ENCODE results near the gene KRT35.

The KRT35 gene

GRCh38 chr17:41486316-41486715 is 5.4 kb upstream of the KRT35 start:
- no peak for DNase-seq

GRCh38 chr17:41484920-41485904 is 4.3 kb upstream of the KRT35 start:
- no peak for DNase-seq

DNA sequence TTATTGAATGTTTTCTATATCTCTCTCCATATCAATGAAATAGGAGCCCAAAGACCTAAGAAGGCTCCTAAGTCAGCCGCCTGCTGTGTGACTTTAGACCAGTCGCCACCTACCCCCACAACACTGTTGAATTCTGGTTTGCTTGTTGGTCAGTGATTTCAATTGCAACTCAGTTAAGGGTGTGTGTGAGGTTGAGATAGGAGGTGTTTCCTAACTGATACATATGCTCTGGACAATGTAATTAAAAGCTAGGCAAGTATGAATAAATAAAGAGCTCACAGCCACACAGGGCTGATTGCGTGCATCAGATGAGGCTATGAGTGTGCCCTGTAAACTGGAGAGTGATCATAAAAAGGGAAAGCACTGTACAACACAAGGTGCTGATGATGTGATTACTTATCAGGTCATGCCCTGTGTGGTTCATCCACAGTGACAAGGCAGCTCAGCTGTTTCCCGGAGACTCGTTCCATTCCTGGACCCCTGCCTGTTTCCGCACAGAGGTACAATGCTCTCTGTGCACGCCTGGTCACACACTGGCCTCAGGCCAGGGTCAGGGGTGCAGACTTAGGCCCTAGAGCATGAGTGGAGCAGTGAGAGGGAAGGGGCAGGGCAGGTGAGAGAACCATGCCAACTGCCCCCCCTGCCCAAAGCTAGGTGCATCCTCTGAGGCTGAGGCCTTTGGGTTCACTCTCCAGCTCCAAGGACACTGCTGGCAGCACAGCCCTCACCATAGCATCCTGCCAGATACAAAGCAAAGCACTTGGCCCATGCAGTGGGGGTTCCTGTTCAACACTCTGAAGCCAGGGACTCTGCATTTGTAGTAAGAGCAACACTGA is 3.3 kb upstream of the KRT35 start:
- DNase-seq, result no peak

DNA sequence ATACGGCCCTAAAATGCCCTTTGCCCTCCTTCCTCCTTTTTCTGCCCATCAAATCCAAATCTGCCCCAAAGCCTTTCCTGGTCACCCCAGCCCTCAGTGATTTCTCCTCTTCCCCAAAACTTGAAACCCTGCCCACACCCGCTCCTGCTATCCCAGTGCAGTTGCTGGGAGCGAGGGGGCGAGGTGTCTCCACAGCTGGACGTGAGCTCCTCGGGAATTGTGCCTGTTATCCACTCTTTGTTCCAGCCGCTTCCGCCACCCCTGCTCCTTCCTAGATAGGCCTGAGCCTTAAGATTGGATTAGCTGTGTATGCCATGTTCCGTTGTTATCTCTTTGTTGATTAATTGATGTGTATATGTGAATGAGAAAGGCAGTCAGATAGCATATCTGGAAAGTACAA is 2.6 kb upstream of the KRT35 start:
- no peak for DNase-seq

GRCh38 chr17:41480581-41480980 is 370 bp downstream of the KRT35 start:
- DNase-seq, result no peak

GRCh38 chr17:41480136-41480535 is 815 bp downstream of the KRT35 start:
- no peak for DNase-seq

GRCh38 chr17:41478237-41478636 is 2.7 kb downstream of the KRT35 start:
- no peak for DNase-seq

GRCh38 chr17:41476866-41477815 is 3.8 kb downstream of the KRT35 start:
- DNase-seq, result no peak

DNA sequence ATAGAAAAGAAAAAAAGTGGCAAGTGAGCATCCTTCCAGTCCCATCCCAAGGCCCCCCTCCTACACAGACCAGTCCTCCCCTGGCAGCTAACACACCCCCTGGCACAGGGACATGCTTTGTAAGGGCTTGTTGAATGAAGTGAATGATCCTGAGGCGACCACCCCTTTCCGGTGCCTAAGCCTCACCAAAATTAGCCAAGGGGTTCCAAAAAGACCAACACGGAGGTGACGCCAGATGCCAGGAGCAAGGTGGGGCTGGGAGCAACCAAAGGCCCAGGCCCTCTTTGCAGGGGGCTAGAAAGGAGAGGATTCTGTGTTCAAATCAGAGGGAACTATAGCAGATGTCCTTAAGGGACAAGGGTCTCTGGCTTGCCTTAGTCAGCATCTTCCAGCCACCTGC is 5.5 kb downstream of the KRT35 start:
- DNase-seq, result no peak

GRCh38 chr17:41474863-41475262 is 6.1 kb downstream of the KRT35 start:
- DNase-seq, result no peak

GRCh38 chr17:41468346-41468745 is 12.6 kb downstream of the KRT35 start:
- DNase-seq, result no peak

GRCh38 chr17:41467561-41467960 is 13.4 kb downstream of the KRT35 start:
- DNase-seq, result no peak

DNA sequence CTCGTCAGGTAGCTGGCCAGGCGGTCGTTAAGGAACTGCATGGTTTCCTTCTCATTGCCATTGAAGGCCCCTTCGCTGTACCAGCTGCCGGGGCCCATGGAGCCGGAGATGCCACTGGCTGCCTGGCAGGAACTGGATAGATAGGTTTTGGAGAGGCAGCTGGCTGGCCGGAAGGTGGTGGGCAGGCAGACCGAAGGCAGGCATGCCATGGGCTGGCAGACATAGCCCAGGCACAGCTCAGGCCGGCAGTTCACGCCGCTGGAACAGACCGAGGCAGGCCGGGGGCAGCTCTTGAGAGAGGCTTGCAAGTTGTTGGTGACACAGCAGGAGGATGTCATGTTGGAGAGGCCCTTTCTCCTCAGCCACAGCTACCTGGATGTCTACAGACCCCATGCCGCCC is 14.0 kb downstream of the KRT35 start, which contains the start of gene KRT32:
TSS of gene KRT32 (minus strand) at position 399 of the 400 bp plus-strand sequence. CDS start at position 338, 61 bp downstream.
- DNase-seq, result no peak

GRCh38 chr17:41464682-41465081 is 16.3 kb downstream of the KRT35 start:
- DNase-seq, result peak; percentile 80

- DNase-seq, result no peak
Observed at GRCh38 chr17:41464173-41464572, 16.8 kb downstream of the KRT35 start.

- no peak for DNase-seq
Observed at GRCh38 chr17:41463746-41464145, 17.2 kb downstream of the KRT35 start.

DNA sequence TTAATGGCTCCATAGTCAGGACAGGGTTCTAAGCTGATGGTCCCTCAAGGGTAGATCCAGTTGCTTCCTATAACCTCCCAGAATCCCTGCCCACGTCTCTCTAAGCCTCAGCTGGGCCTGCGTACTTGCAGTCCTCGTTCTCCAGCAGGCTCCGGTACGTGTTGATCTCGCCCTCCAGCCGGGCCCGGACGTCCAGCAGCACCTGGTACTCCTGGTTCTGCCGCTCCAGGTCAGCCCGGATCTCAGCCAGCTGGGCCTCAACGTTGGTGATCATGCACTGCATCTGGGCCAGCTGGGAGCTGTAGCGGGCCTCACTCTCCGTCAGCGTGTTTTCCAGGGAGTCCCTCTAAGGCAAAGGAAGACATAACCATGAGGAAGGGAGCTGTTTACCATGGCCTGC is 18.2 kb downstream of the KRT35 start:
- no peak for DNase-seq

- DNase-seq, result no peak
Observed at GRCh38 chr17:41457676-41458075, 23.3 kb downstream of the KRT35 start.

GRCh38 chr17:41456204-41456603 is 24.7 kb downstream of the KRT35 start:
- no peak for DNase-seq

DNA sequence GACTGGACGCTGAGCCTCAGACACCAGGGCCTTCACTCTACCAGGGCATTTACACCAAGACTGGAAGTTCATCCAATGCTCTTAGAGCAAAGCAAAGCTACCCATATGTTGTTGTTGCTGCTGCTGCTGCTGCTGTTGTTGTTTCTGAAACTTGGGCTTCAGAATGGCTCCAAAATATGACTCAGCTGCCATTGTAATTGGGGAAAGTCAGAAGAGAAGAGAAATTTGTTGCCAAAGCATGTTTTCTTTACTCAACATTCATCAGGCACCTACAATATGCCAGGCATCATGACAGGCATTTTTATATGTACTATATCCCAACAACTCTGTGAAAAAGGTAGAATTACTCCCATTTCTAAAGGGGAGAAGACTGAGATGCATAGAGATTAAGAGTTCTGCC is 25.7 kb downstream of the KRT35 start:
- no peak for DNase-seq

DNA sequence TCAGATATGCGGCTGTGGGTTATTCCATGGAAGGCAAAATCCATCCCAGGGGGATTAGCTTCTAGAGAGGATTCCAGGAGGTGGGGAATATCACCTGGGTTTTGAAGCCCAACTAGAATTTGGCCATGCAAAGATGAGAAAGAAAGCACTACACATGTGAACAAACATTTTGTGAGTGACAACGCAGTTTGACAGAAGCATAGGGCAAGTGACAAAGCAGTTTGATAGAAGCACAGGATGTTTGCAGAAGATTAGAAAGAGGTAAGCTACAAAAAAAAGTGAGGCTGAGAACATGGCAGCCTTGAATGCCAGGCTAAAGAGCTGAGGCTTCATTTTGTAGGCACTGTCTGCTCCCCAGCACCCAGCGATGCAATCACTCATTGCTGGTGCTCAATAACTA is 27.9 kb downstream of the KRT35 start:
- DNase-seq, result no peak

GRCh38 chr17:41452281-41452680 is 28.7 kb downstream of the KRT35 start:
- no peak for DNase-seq
